NCI-H69 (cell line): ENCODE data around the gene SPTLC1.
"Not testable (repeated sequence)": the region's sequence is repeated elsewhere in the genome, so short reads cannot be mapped to it uniquely, and the experiment has no call there.

Source experiments
- DNase-seq: peaks from one replicate; lab custom pipeline; 2025; lab: John Stamatoyannopoulos, UW

Gene SPTLC1

DNA sequence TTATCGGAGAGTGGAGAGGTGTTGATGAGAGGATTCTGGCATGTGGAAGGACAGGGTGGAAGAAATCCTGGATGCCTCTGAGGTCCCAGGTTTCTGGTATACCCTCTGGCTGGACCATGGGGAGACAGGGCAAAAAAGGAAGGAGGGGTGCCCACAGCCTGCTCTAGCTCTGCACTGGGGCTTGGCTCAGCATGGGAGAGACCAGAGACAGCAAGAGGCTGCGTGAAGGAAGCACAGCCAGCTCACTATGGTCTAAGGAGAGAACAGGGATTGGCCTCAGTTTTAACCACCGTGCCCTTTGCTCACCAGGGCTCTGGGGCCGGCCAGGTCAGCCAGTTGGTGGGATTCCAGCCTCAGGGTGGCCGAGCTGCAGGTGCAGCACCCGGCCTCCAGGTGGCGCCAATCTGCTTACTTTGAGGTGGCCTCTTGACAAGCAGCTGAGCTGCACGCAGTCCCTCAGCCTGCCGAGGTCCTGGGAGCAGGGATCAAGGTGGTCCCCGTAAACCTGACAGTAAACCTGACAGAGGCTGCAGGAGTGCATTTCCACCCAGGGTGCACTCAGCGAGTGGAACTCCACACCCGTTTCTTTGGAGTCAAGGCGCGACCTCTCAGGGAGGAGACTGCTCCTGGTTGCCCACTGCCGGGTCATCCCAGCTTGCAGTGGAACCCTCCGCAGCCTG, 25.0 kb upstream of the SPTLC1 start:
- peak; percentile 85 for DNase-seq

GRCh38 chr9:92138960-92139540, 23.8 kb upstream of the SPTLC1 start:
- DNase-seq: not testable (repeated sequence)

DNA sequence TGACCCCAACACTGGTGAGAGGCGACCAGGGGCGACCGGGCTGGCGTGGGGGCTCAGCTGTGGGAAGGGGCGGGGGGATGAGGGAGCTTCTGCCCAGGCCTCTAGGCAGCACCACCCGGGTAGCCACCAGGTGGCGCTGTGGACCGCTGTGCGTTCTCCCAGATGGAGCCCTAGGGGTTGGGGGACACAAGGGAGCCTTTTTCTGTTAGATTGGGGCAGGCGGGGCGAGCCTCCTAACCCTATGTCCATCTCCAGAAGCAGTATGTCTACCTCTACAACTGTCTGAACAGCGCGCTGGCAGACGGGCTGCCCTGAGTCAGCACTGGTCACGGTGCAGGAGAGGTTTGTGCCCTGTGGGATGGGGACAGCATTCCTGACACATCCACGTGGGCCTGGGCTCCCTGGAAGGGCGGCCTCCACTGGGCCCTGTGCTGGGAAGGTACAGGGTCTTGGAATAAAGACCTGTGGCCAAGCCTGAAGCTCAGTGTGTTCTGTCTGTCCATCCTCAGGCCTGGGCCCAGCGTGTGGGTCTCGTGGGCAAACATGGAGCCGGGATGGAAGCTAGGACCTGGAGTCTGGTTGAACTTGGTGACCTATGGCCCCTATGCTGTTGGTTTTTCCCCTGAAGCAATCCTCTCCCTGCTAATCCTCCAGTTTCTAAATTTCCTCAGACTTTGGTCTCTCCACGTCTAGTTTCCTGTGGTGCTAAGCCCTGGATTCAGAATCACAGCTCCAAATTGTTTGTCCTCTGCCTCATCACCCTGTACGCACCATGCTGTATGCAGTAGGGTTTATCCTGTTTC, 23.1 kb upstream of the SPTLC1 start:
- peak; percentile 79 for DNase-seq

- DNase-seq: no peak
Measured at GRCh38 chr9:92136184-92136858, 21.1 kb upstream of the SPTLC1 start.

DNA sequence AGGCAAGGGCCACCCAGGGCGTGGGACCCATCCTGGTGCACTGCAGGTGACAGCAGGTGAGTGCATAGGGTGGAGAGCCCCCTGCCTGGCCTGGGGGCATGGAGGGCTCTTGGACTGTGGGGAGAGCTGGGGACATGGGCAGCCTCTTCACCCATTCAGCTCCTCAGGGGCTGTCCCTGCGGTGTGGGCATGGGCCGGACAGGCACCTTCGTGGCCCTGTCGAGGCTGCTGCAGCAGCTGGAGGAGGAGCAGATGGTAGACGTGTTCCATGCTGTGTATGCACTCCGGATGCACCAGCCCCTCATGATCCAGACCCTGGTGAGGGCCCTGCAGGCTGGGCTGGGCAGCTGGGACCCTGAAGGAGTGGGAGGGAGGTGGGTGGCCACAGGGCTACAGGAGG, 20.4 kb upstream of the SPTLC1 start:
- DNase-seq: peak; percentile 29

GRCh38 chr9:92133949-92134604, 18.9 kb upstream of the SPTLC1 start:
- DNase-seq: peak; percentile 95

GRCh38 chr9:92132913-92133312, 17.7 kb upstream of the SPTLC1 start:
- not testable (repeated sequence) for DNase-seq

DNA sequence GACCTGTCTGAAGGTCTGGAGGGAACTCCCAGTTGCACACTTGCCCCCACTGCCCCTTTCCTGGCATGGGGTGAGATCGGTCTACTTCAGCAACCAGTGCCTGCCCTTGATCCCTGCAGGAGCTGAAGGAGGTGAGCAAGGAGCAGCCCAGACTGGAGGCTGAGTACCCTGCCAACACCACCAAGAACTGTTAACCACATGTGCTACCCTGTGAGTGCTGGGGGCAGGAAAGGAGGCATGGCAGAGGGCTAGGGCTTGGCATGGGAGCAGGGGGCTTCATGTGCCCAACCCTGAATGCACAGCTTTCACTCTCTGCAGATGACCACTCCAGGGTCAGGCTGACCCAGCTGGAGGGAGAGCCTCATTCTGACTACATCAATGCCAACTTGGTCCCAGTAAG, 17.3 kb upstream of the SPTLC1 start:
- no peak for DNase-seq

DNA sequence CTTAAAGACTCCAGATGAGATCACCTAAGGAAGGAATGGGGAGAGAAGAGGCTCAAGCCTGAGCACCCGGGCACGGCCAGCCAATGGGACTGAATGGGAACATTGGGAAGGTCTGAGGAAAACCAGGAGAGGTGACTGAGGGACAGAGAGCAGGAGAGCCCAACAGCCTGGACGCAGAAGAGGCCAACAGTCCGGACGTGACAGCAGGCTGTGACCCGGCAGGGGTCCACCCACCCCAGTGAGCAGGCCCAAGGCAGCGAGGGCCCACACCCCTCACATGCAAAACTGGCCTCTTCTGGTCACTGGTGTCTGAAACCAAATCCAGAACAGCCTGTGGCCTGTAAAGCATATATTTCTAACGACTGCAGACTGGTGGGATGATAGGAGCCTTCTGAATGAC, 7.6 kb upstream of the SPTLC1 start:
- DNase-seq: no peak

GRCh38 chr9:92122061-92122460, 6.8 kb upstream of the SPTLC1 start:
- DNase-seq: no peak

- DNase-seq: no peak
Measured at GRCh38 chr9:92121265-92121664, 6.1 kb upstream of the SPTLC1 start.

DNA sequence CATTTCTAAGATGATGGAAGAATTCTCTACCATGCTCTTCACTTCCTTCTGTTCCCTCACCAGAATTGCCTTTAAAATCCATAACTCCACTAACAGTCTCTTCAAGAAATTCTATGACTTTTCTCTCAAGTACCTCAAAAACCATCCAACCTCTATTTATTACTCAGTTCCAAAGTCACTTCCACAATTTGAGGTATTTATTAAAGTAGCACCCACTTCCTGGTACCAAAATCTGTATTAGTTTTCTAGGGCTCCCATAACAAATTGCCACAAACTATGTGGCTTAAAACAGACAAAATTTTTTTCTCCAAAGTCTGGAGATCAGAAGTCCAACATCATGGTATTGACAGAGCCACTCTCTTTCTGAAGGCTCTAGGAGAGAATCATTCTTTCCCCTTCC, 4.9 kb upstream of the SPTLC1 start:
- DNase-seq: no peak

- no peak for DNase-seq
Measured at GRCh38 chr9:92119586-92119985, 4.4 kb upstream of the SPTLC1 start.

GRCh38 chr9:92108122-92108521, 7.1 kb downstream of the SPTLC1 start:
- DNase-seq: no peak

DNA sequence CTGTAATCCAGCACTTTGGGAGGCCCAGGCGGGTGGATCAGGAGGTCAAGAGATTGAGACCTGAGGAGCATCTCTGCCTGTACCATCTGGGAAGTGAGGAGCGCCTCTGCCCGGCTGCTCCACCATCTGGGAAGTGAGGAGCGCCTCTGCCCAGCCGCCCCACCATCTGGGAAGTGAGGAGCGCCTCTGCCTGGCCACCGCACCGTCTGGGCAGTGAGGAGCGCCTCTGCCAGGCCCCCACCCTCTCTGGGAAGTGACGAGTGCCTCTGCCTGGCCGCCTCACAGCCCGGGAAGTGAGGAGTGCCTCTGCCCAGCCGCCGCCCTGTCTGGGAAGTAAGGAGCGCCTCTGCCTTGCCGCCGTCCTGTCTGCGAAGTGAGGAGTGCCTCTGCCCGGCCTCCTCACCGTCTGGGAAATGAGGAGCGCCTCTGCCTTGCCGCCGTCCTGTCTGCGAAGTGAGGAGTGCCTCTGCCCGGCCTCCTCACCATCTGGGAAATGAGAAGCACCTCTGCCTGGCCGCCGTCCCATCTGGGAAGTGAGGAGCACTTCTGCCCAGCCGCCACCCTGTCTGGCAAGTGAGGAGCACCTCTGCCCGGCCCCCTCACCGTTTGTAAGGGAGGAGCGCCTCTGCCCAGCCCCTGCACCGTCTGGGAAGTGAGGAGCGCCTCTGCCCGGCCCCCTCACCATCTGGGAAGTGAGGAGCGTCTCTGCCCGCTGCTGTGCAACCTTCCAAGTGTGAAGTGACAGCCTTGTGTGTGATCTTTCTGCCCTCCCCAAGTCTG, 9.6 kb downstream of the SPTLC1 start:
- not testable (repeated sequence) for DNase-seq

DNA sequence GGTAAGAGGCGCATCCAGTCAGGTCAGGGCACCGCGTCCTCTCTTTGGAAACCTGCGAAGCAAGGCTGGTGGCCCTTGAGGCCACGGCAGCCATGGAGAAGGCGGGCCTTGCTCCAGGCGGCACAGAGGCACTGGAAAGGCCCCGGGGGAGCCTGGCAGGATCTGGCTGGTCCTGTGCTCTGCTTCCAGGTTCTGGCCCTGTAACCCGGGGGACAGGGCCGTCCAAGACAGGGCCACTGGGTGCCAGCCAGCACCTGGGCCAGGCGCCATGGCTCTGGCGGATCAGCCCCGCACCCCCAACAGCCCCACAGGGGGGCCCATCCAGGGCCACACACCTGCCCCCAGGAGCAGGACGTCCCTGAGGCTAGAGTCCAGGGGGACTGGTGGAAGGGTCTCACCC, 11.6 kb downstream of the SPTLC1 start:
- not testable (repeated sequence) for DNase-seq

DNA sequence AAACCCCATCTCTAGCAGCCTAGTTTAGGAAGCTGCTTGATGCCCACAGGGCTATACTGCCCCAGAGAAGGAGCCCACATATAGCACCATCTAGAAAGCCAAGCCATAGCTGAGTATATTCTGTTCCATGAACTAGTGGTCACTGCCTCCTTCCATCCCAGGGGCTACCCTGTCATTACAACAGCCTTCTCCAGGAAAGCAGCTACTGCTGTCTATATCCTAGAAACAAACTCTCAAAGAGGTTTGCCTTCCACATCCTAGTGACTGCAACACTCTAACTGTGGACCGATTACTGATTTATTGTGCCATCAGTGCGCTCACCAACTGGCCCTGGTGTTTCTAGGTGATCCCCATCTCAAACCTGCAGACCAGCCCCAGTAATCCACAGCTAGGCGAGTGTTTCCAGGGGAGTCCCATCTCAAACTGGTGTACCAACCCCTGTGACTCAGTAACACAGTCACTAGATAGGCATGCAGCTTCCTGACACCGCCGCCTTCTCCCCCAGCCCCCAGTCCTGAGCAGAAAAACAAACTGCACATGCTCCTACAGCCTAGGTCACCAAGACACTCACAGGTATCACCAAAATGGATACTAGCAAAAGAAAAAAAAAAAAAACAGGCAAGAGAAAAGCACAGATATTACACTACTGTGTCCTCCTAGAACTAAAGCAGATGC, 14.8 kb downstream of the SPTLC1 start:
- DNase-seq: no peak

DNA sequence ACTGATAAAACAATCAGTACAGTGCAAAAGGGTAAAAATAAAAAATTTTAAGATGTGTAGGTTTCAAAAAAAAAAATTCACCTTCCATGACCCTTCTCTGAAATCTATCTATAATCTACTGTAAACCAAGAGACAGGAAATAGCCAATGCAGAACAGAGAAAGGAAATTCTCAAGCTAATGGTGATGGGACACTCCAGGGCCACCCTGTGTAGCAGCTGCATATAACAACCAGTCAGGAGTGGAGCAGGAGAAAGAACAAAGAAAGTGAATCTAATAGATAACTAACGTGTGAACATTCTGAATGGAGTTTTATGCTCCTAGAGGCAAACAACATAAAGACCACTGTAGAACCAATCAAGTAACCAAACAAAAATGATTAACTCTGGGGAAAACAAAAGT, 16.6 kb downstream of the SPTLC1 start:
- no peak for DNase-seq

DNA sequence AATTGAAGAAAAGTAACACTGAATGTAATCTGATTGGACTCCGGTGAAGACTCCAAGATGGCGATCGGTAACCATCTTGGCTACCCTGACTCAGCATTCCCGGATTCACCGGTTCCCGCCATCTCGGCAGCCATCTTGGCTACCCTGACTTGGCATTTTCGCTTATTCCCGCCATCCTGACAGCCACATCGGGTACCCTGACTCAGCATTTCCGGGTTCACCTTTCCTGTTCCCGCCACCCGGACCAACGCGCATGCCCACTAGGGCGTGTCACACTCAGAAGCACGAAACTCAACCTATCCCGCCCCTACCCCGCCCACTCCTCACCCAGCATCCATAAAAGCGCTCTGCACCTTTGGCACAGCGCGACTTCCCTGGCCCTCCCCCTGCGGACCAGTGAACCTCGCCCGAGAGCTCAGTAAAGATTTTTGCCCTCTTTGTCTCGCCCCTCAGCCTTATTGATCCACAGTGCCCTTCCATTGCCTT, 17.2 kb downstream of the SPTLC1 start:
- DNase-seq: no peak

DNA sequence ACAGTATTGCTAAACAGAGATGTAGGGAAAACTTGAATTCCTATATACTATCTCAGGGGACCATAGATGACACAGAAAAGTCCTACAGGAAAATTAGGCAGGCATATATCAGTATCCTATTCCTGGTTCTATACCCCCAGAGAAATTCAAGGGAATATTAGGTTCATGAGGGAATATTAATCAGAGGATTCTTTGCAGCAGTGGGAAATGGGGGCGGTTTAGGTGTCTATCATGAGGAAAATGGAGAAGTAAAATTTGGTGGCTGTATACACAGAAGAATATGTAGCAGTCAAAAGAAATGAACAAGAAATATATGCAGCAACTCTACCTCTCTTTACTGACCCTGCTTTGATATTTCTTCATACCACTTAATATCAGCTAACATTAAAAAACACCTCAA, 20.0 kb downstream of the SPTLC1 start:
- no peak for DNase-seq

DNA sequence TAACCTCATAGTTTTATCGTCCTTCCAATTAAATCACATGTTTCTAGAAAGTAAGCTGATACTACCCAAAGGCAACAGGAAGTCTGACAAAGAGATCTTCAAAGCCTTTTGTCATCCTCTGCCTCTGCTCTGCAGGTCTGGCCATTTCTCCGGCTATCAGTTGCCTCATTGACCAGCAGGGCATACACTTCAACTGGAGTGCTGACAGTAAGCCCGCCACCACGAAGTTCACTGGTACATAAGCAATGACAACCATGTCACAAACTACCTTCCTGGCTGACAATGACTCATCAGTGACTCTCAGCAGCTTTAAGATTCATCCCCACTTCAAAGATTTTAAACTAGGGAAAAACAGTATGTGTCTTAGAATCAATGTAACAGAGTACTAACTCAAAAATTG, 20.6 kb downstream of the SPTLC1 start:
- DNase-seq: no peak
